HepG2 (cell line): Measurements from ENCODE around the gene CYBC1. TPM values are rescaled to one million over a fixed set of nuclear protein-coding genes. Genes with fewer than 3 reads are reported as not detected.

ENCODE experiments used
- ELK4 ChIP-seq: sonication (generic); formaldehyde crosslinking; IDR thresholded peaks from 2 replicates; pipeline ENCODE4 v1.9.0; 2021; ENCODE audit warnings: missing genetic modification reagents, borderline replicate concordance
- HDAC1 ChIP-seq: sonication (generic); formaldehyde crosslinking; IDR thresholded peaks from 2 replicates; pipeline ENCODE4 v1.5.1; 2020; ENCODE audit warnings: mild to moderate bottlenecking, missing genetic modification reagents
- HOXA7 ChIP-seq: sonication (generic); formaldehyde crosslinking; IDR thresholded peaks from 2 replicates; pipeline ENCODE4 v1.8.1; 2022; ENCODE audit warnings: mild to moderate bottlenecking, missing genetic modification reagents, moderate library complexity
- KDM5B ChIP-seq: sonication (generic); formaldehyde crosslinking; IDR thresholded peaks from 2 replicates; pipeline ENCODE4 v1.4.0; 2020; ENCODE audit warnings: missing genetic modification reagents, mild to moderate bottlenecking, borderline replicate concordance
- NCOA1 ChIP-seq: sonication (generic); formaldehyde crosslinking; IDR thresholded peaks from 2 replicates; pipeline ENCODE4 v1.9.0; 2021; ENCODE audit warnings: missing genetic modification reagents
- RARA ChIP-seq: IDR thresholded peaks from 2 replicates; pipeline ENCODE4 v1.6.1; 2016; ENCODE audit warnings: missing genetic modification reagents, missing compliant biosample characterization
- TARDBP ChIP-seq: sonication (generic); formaldehyde crosslinking; IDR thresholded peaks from 2 replicates; pipeline ENCODE4 v1.8.0; 2022; ENCODE audit warnings: mild to moderate bottlenecking, missing genetic modification reagents
- ZBTB38 ChIP-seq: sonication (generic); formaldehyde crosslinking; IDR thresholded peaks from 2 replicates; pipeline ENCODE4 v1.5.1; 2020; ENCODE audit warnings: mild to moderate bottlenecking, missing genetic modification reagents
- ZMAT3 ChIP-seq: sonication (generic); formaldehyde crosslinking; conservative IDR thresholded peaks from 2 replicates; pipeline ENCODE4 v1.7.0; 2021; ENCODE audit warnings: missing genetic modification reagents
- ZNF124 ChIP-seq: sonication (generic); formaldehyde crosslinking; IDR thresholded peaks from 2 replicates; pipeline ENCODE4 v1.4.0; 2020; ENCODE audit warnings: missing genetic modification reagents
- ZNF280B ChIP-seq: sonication (generic); formaldehyde crosslinking; IDR thresholded peaks from 2 replicates; pipeline ENCODE4 v1.5.0; 2020; ENCODE audit warnings: missing genetic modification reagents, mild to moderate bottlenecking, borderline replicate concordance
- ZNF768 ChIP-seq: sonication (generic); formaldehyde crosslinking; IDR thresholded peaks from 2 replicates; pipeline ENCODE4 v1.4.0; 2020; ENCODE audit warnings: missing genetic modification reagents
- polyA plus RNA-seq, 8 experiments: library from polyadenylated mRNA; depleted of rRNA in 3 of 8; stranded (reverse) in 7 of 8; unstranded in 1 of 8; fragments of >200 nt; fragmentation: Illumina TruSeq in 4 of 8; extraction: Trizol in 4 of 8; gene quantifications; 2 replicates each; pipeline versions ENCODE4 v1.2.1 to v1.2.3, GENCODE V29; 2011 to 2016; ENCODE audit warnings: low read depth in 4 of 8, missing spikeins in 1 of 8, mixed read lengths in 1 of 8; ENCODE audit not compliant: insufficient read depth in 1 of 8
- total RNA-seq, 5 experiments: library from RNA; depleted of rRNA; stranded (reverse); fragments of >200 nt; fragmentation: Illumina TruSeq; extraction: Trizol; gene quantifications; 2 replicates each; pipeline ENCODE4 v1.2.3, GENCODE V29; 2016; ENCODE audit warnings: low read depth in 1 of 5
- TF ChIP-seq, protein P1 (sequence below): sonication (generic); formaldehyde crosslinking; IDR thresholded peaks from 2 replicates; pipeline ENCODE4 v1.4.0; 2020; ENCODE audit warnings: missing genetic modification reagents
- TF ChIP-seq, protein P2 (sequence below): conservative IDR thresholded peaks from 2 replicates; pipeline ENCODE4 v1.6.1; 2018; ENCODE audit warnings: missing genetic modification reagents
- TF ChIP-seq, protein P3 (sequence below): sonication (generic); formaldehyde crosslinking; IDR thresholded peaks from 2 replicates; pipeline ENCODE4 v1.5.0; 2020; ENCODE audit warnings: mild to moderate bottlenecking, missing genetic modification reagents, borderline replicate concordance
- TF ChIP-seq, protein P4 (sequence below): sonication (generic); formaldehyde crosslinking; IDR thresholded peaks from 2 replicates; pipeline ENCODE4 v1.5.1; 2020; ENCODE audit warnings: missing genetic modification reagents, mild to moderate bottlenecking, borderline replicate concordance
- TF ChIP-seq, protein P5 (sequence below): sonication (generic); formaldehyde crosslinking; IDR thresholded peaks from 2 replicates; pipeline ENCODE4 v1.5.1; 2020; ENCODE audit warnings: missing genetic modification reagents, mild to moderate bottlenecking, borderline replicate concordance

CYBC1 gene
- total and polyA plus RNA-seq, 2 of the 13 experiments (the other 11 are each of a cell fraction or from before 2014, with no cell fraction given): 43.4 to 44.1 TPM

DNA sequence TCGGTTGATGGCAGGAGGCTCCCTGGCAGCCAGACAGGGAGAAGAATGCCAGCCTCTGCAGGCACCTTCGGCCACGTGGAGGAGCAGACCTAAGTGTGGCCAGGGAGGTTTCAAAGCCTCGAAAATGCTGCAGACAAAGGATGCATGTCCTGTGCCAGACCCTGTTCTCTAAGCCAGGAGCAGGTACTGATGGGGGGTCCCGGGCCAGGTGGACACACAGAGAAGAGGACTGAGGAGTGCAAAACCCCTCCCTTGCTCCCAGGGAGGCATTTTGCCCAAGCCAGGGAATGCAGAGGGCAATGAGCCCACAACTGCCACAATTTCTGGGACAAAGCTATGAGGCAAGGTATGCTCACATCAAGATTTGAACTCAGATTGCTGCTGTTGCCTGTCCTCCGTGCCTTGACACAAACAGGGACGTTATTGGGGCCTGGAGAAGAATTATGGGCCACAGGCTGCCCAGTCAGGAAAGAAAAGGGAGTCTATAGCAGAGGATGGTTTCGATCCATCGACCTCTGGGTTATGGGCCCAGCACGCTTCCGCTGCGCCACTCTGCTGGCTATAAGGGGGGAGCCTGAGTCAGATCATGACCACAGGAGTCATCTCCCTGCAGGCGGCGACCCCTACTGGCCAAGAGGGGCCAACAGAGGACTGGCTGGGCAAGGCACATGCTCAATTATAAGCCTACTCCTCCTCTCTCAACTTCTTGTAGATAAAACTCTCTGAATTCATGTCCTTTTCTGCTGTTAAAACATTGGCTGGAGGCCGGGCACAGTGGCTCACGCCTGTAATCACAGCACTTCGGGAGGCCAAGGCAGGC lies 43.9 kb upstream of the CYBC1 start (continued):
- TF ChIP-seq ELK4 (no peak), RARA (peak; percentile 62), ZNF280B (no peak), HDAC1 (peak; percentile 72), ZMAT3 (CRISPR knock-in tag) (peak; percentile 74; the same call in 1 of the 2 replicates), KDM5B (CRISPR knock-in tag) (peak; percentile 62), ZNF124 (peak; percentile 98), ZBTB38 (CRISPR knock-in tag) (peak; percentile 88), TARDBP (CRISPR knock-in tag) (peak; percentile 97), ZNF768 (CRISPR knock-in tag) (peak; percentile 68), HOXA7 (CRISPR knock-in tag) (no peak), NCOA1 (peak; percentile 96)
- TF ChIP-seq, protein P1, sequence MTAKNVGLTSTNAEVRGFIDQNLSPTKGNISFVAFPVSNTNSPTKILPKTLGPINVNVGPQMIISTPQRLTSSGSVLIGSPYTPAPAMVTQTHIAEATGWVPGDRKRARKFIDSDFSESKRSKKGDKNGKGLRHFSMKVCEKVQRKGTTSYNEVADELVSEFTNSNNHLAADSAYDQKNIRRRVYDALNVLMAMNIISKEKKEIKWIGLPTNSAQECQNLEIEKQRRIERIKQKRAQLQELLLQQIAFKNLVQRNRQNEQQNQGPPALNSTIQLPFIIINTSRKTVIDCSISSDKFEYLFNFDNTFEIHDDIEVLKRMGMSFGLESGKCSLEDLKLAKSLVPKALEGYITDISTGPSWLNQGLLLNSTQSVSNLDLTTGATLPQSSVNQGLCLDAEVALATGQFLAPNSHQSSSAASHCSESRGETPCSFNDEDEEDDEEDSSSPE (CRISPR knock-in tag): peak; percentile 60
- TF ChIP-seq, protein P2, sequence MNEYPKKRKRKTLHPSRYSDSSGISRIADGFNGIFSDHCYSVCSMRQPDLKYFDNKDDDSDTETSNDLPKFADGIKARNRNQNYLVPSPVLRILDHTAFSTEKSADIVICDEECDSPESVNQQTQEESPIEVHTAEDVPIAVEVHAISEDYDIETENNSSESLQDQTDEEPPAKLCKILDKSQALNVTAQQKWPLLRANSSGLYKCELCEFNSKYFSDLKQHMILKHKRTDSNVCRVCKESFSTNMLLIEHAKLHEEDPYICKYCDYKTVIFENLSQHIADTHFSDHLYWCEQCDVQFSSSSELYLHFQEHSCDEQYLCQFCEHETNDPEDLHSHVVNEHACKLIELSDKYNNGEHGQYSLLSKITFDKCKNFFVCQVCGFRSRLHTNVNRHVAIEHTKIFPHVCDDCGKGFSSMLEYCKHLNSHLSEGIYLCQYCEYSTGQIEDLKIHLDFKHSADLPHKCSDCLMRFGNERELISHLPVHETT (CRISPR knock-in tag): peak; percentile 67; the same call in 1 of the 2 replicates
- TF ChIP-seq, protein P3, sequence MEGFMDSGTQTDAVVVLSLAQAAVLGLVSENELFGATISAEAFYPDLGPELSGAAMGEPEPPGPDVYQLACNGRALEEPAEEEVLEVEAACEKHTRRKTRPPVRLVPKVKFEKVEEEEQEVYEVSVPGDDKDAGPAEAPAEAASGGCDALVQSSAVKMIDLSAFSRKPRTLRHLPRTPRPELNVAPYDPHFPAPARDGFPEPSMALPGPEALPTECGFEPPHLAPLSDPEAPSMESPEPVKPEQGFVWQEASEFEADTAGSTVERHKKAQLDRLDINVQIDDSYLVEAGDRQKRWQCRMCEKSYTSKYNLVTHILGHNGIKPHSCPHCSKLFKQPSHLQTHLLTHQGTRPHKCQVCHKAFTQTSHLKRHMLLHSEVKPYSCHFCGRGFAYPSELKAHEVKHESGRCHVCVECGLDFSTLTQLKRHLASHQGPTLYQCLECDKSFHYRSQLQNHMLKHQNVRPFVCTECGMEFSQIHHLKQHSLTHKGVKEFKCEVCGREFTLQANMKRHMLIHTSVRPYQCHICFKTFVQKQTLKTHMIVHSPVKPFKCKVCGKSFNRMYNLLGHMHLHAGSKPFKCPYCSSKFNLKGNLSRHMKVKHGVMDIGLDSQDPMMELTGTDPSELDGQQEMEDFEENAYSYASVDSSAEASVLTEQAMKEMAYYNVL (CRISPR knock-in tag): peak; percentile 91
- TF ChIP-seq, protein P4, sequence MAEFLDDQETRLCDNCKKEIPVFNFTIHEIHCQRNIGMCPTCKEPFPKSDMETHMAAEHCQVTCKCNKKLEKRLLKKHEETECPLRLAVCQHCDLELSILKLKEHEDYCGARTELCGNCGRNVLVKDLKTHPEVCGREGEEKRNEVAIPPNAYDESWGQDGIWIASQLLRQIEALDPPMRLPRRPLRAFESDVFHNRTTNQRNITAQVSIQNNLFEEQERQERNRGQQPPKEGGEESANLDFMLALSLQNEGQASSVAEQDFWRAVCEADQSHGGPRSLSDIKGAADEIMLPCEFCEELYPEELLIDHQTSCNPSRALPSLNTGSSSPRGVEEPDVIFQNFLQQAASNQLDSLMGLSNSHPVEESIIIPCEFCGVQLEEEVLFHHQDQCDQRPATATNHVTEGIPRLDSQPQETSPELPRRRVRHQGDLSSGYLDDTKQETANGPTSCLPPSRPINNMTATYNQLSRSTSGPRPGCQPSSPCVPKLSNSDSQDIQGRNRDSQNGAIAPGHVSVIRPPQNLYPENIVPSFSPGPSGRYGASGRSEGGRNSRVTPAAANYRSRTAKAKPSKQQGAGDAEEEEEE (CRISPR knock-in tag): no peak
- TF ChIP-seq, protein P5, sequence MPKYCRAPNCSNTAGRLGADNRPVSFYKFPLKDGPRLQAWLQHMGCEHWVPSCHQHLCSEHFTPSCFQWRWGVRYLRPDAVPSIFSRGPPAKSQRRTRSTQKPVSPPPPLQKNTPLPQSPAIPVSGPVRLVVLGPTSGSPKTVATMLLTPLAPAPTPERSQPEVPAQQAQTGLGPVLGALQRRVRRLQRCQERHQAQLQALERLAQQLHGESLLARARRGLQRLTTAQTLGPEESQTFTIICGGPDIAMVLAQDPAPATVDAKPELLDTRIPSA (CRISPR knock-in tag): no peak
